Measurements from ENCODE around the gene IMPDH1. TPM values are rescaled to one million over a fixed set of nuclear protein-coding genes. Genes with fewer than 3 reads are reported as not detected.

IMPDH1 gene
- total RNA-seq, 6 donors from 2014 or later: 47.2 to 107 (median 81.5) TPM

- 76 to 81% methylated on average over 10 to 16 of the region's 16 CpGs for WGBS, 2 donors
- DNase-seq: peak in 1 of 2 donors; percentile 63
- Histone ChIP-seq H3K27me3 (no peaks in the 10 kb centered on the region), H3K36me3 (peaks cover 20 to 86% (median 73%) of the 10 kb centered on the region in 4 donors), H3K4me3 (no peak overlapping the region), H3K27ac (no peak overlapping the region), H3K9me3 (no peaks in the 10 kb centered on the region), H3K4me1 (no peaks in the 10 kb centered on the region)
- ATAC-seq (ENCODE audit: low FRiP score in 2 of 2): peak; percentile 50 to 82
- TF ChIP-seq POLR2A (IDR thresholded peaks at IDR 0.05): no peak
- TF ChIP-seq POLR2AphosphoS5 (IDR thresholded peaks at IDR 0.05): no peak
- TF ChIP-seq CTCF (IDR thresholded peaks at IDR 0.05): peak; percentile 84 to 98 (median 87)
- TF ChIP-seq EP300 (IDR thresholded peaks at IDR 0.05): no peak
These were observed 11.6 kb downstream of the IMPDH1 start for GRCh38 chr7:128398016-128398840.

GRCh38 chr7:128396357-128396756, 13.4 kb downstream of the IMPDH1 start:
- Histone ChIP-seq H3K9me3 (no peaks in the 10 kb centered on the region), H3K36me3 (peaks cover 22 to 94% (median 80%) of the 10 kb centered on the region in 4 donors), H3K27me3 (no peaks in the 10 kb centered on the region), H3K4me3 (no peak overlapping the region), H3K27ac (no peak overlapping the region), H3K4me1 (no peaks in the 10 kb centered on the region)
- peak in 1 of 2 donors; percentile 79 for DNase-seq
- TF ChIP-seq POLR2A (IDR thresholded peaks at IDR 0.05) (no peak), EP300 (IDR thresholded peaks at IDR 0.05) (no peak), POLR2AphosphoS5 (IDR thresholded peaks at IDR 0.05) (no peak), CTCF (IDR thresholded peaks at IDR 0.05) (no peak)
- ATAC-seq (ENCODE audit: low FRiP score in 2 of 2): no peak
- 75 to 94% methylated on average over 1 to 11 of the region's 11 CpGs for WGBS, 2 donors

- Histone ChIP-seq H3K9me3 (no peaks in the 10 kb centered on the region), H3K27ac (no peak overlapping the region), H3K36me3 (peaks cover 22 to 88% (median 74%) of the 10 kb centered on the region in 4 donors), H3K27me3 (no peaks in the 10 kb centered on the region), H3K4me1 (no peaks in the 10 kb centered on the region), H3K4me3 (no peak overlapping the region)
- ATAC-seq (ENCODE audit: low FRiP score in 2 of 2) (no peak), DNase-seq (no peak)
- TF ChIP-seq POLR2AphosphoS5 (IDR thresholded peaks at IDR 0.05): no peak
- TF ChIP-seq EP300 (IDR thresholded peaks at IDR 0.05): no peak
- no peak for TF ChIP-seq POLR2A (IDR thresholded peaks at IDR 0.05)
- no peak for TF ChIP-seq CTCF (IDR thresholded peaks at IDR 0.05)
- 90 to 96% methylated on average over 3 of the region's 3 CpGs for WGBS, 2 donors
These were observed 14.0 kb downstream of the IMPDH1 start for GRCh38 chr7:128395748-128396147.

GRCh38 chr7:128394904-128395496, 14.8 kb downstream of the IMPDH1 start:
- no peak overlapping the region for H3K27ac ChIP-seq
- 90 to 91% methylated on average over 11 to 16 of the region's 16 CpGs for WGBS, 2 donors
- H3K9me3 ChIP-seq: no peaks in the 10 kb centered on the region
- peak in 1 of 2 donors; percentile 62 for DNase-seq
- no peak for ATAC-seq (ENCODE audit: low FRiP score in 2 of 2)
- no peaks in the 10 kb centered on the region for H3K27me3 ChIP-seq
- no peaks in the 10 kb centered on the region for H3K4me1 ChIP-seq
- H3K36me3 ChIP-seq: peaks cover 22 to 81% (median 67%) of the 10 kb centered on the region in 4 donors
- no peak overlapping the region for H3K4me3 ChIP-seq
- no peak for TF ChIP-seq EP300 (IDR thresholded peaks at IDR 0.05)
- TF ChIP-seq POLR2AphosphoS5 (IDR thresholded peaks at IDR 0.05): no peak
- no peak for TF ChIP-seq CTCF (IDR thresholded peaks at IDR 0.05)
- no peak for TF ChIP-seq POLR2A (IDR thresholded peaks at IDR 0.05)

All from upper lobe of left lung (tissue), 6 donors.